ENCODE data around the gene PTBP2.

PTBP2 gene, protein sequence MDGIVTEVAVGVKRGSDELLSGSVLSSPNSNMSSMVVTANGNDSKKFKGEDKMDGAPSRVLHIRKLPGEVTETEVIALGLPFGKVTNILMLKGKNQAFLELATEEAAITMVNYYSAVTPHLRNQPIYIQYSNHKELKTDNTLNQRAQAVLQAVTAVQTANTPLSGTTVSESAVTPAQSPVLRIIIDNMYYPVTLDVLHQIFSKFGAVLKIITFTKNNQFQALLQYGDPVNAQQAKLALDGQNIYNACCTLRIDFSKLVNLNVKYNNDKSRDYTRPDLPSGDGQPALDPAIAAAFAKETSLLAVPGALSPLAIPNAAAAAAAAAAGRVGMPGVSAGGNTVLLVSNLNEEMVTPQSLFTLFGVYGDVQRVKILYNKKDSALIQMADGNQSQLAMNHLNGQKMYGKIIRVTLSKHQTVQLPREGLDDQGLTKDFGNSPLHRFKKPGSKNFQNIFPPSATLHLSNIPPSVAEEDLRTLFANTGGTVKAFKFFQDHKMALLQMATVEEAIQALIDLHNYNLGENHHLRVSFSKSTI
- total RNA-seq, result 33.9 to 41.3 (median 38.0) reads per million in 3 donors

DNA sequence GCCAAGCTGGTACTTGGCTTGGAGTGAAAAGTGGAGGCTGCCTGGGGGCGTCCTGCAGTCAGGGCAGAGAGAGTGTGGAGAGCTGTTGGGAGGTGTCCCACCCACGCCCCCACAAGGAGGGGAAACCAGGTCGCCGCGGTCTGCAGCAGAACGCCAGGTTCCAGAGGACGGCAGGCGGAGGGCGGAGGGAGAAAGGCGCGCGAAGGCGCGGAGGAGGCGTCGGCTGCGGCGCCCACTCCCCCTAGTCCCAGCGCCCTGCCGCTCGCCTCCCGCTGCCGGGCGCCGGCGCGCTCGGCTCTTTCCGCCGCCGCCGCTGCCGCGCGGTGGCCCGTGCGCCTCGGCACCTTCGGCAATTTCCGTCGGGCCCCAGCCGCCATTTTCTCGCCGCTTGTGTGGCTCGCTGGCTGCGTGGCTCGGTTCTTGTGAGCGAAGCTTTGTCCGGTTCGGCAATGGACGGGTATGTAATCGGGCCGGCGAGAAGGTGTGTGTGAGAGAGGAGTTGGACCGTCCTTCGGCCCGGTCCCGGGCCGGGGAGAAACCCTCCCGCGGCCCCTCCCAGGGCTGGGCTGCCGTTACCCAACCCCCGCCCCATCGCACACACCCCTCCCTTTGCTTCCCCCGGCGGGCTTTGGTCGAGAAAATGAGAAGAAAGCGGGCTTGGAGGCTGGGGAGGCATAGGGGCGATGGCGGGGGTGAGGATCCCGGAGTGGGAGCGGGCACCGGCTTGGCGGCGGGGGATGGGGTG, at the start of gene PTBP2:
Gene PTBP2, plus strand, starts transcription at position 369 of the 745 bp plus-strand sequence. Its CDS starts 81 bp downstream, at position 450.
- Histone ChIP-seq H3K9me3 (ENCODE audit: control insufficient read depth, low read length) (no peaks in the 10 kb centered on the region), H3K4me1 (ENCODE audit: control insufficient read depth, insufficient read depth, low read length, poor library complexity, severe bottlenecking) (no peaks in the 10 kb centered on the region), H3K27me3 (replicated peaks; ENCODE audit: control insufficient read depth, insufficient read depth, low read length, poor library complexity, severe bottlenecking) (no peaks in the 10 kb centered on the region), H3K36me3 (ENCODE audit: control insufficient read depth, insufficient read depth, low read length) (no peaks in the 10 kb centered on the region), H3K27ac (ENCODE audit: insufficient read depth, low read length, poor library complexity, severe bottlenecking) (peak within 1 kb of the TSS; percentile 87), H3K4me3 (ENCODE audit: insufficient read depth, low read depth, low read length, poor library complexity, severe bottlenecking) (peak within 1 kb of the TSS; percentile 100)
- peak; percentile 47 to 73 (median 70) for DNase-seq

DNA sequence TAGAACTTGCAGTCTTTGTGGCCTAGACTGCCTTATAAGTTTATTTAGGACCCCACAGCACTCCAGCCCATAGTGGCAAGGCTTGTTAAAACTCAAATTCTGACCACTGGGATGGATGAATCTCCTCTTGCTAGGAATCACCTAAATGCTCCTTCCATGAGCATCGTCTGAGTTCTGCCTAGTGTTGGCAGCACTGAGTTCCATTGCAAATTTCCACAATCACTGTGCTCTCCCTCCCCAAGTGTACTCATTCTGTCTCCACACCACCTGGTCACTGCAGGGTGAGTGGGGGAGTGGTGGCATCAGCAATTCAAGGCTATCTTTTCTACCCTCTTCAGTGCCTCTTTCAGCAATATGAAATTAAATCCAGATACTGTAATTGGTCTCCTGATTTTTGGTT, 46.7 kb upstream of the PTBP2 start:
- Histone ChIP-seq H3K27me3 (replicated peaks; ENCODE audit: control insufficient read depth, insufficient read depth, low read length, poor library complexity, severe bottlenecking) (no peaks in the 10 kb centered on the region), H3K4me3 (ENCODE audit: insufficient read depth, low read depth, low read length, poor library complexity, severe bottlenecking) (no peak overlapping the region), H3K36me3 (ENCODE audit: control insufficient read depth, insufficient read depth, low read length) (no peaks in the 10 kb centered on the region), H3K4me1 (ENCODE audit: control insufficient read depth, insufficient read depth, low read length, poor library complexity, severe bottlenecking) (no peaks in the 10 kb centered on the region), H3K27ac (ENCODE audit: insufficient read depth, low read length, poor library complexity, severe bottlenecking) (no peak overlapping the region), H3K9me3 (ENCODE audit: control insufficient read depth, low read length) (no peaks in the 10 kb centered on the region)
- DNase-seq, result no peak

DNA sequence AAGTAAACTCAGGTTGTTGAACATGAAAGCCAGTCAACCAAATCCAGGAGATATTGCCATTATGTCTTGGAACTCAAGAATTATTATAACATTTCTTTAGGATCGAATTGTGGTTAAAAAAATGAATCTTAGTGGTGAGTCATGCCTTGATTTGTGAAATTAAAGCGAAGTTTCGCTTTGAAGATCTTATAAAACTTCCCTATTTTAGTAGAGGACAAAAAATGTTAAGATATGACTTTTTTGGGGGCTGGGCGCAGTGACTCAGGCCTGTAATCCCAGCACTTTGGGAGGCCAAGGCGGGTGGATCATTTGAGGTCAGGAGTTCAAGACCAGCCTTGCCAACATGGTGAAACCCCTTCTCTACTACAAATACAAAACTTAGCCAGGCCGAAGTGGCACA, 39.5 kb upstream of the PTBP2 start:
- H3K4me3 ChIP-seq (ENCODE audit: insufficient read depth, low read depth, low read length, poor library complexity, severe bottlenecking), result no peak overlapping the region
- H3K36me3 ChIP-seq (ENCODE audit: control insufficient read depth, insufficient read depth, low read length), result no peaks in the 10 kb centered on the region
- no peaks in the 10 kb centered on the region for H3K4me1 ChIP-seq (ENCODE audit: control insufficient read depth, insufficient read depth, low read length, poor library complexity, severe bottlenecking)
- no peak for DNase-seq
- no peaks in the 10 kb centered on the region for H3K9me3 ChIP-seq (ENCODE audit: control insufficient read depth, low read length)
- H3K27me3 ChIP-seq (replicated peaks; ENCODE audit: control insufficient read depth, insufficient read depth, low read length, poor library complexity, severe bottlenecking), result no peaks in the 10 kb centered on the region
- H3K27ac ChIP-seq (ENCODE audit: insufficient read depth, low read length, poor library complexity, severe bottlenecking), result no peak overlapping the region

DNA sequence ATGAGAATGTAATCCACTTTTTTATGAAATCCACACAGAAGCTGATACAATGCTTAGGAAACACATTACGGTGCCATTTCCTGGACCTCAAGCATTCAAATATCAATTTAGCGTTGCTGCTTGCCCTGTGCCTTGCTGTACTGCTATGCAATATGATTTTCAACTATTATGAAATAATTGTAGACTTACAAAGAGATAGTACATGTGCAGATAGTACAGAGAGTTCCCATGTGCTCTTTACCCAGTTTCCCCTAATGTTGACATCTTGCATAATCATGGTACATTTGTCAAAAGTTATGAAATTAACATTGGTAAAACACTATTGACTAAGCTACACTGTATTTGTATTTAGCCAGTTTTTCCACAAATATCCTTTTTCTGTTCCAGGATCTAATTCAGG, 37.7 kb upstream of the PTBP2 start:
- H3K36me3 ChIP-seq (ENCODE audit: control insufficient read depth, insufficient read depth, low read length), result no peaks in the 10 kb centered on the region
- H3K27me3 ChIP-seq (replicated peaks; ENCODE audit: control insufficient read depth, insufficient read depth, low read length, poor library complexity, severe bottlenecking), result no peaks in the 10 kb centered on the region
- DNase-seq, result no peak
- no peaks in the 10 kb centered on the region for H3K9me3 ChIP-seq (ENCODE audit: control insufficient read depth, low read length)
- no peaks in the 10 kb centered on the region for H3K4me1 ChIP-seq (ENCODE audit: control insufficient read depth, insufficient read depth, low read length, poor library complexity, severe bottlenecking)
- H3K27ac ChIP-seq (ENCODE audit: insufficient read depth, low read length, poor library complexity, severe bottlenecking), result no peak overlapping the region
- no peak overlapping the region for H3K4me3 ChIP-seq (ENCODE audit: insufficient read depth, low read depth, low read length, poor library complexity, severe bottlenecking)

DNA sequence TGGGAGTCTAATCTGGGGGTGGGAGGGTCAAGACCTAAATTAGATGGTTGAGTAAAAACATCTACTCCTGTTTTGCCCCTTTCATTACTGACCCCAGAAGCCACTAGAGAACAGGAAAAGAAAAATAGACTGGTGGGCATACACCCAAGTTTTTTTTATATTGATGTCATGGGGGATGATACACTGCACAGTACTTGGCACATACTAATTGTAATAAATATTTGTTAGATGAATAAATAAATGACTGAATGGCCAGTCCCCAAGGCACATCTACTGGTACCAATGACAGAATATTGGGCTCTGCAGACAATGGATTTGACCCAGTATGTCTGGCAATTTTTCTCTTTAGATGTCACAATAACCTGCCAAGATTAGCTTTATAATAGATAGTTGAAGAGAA, 36.8 kb upstream of the PTBP2 start:
- H3K4me1 ChIP-seq (ENCODE audit: control insufficient read depth, insufficient read depth, low read length, poor library complexity, severe bottlenecking), result no peaks in the 10 kb centered on the region
- no peak overlapping the region for H3K4me3 ChIP-seq (ENCODE audit: insufficient read depth, low read depth, low read length, poor library complexity, severe bottlenecking)
- DNase-seq, result no peak
- H3K27ac ChIP-seq (ENCODE audit: insufficient read depth, low read length, poor library complexity, severe bottlenecking), result no peak overlapping the region
- no peaks in the 10 kb centered on the region for H3K36me3 ChIP-seq (ENCODE audit: control insufficient read depth, insufficient read depth, low read length)
- no peaks in the 10 kb centered on the region for H3K9me3 ChIP-seq (ENCODE audit: control insufficient read depth, low read length)
- H3K27me3 ChIP-seq (replicated peaks; ENCODE audit: control insufficient read depth, insufficient read depth, low read length, poor library complexity, severe bottlenecking), result no peaks in the 10 kb centered on the region

DNA sequence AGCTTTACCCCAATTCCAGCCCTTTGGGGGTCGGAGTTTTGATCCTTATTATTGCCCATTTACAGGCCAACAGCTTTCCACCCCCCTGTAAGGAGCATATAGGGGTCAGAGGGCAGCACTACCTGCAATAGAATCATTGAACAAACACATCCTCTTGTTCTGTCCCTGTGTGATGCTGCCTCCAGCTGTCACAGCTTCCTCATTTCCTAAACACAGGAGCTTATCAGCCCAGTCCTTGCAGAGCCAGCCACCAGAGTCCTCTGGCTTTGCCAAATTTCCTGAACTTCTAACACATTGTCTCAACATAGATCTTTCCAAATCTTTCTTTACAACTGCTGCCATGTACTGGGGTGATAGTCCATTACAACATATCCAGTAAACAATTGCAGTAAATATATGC, 32.8 kb upstream of the PTBP2 start:
- Histone ChIP-seq H3K4me3 (ENCODE audit: insufficient read depth, low read depth, low read length, poor library complexity, severe bottlenecking) (no peak overlapping the region), H3K27me3 (replicated peaks; ENCODE audit: control insufficient read depth, insufficient read depth, low read length, poor library complexity, severe bottlenecking) (no peaks in the 10 kb centered on the region), H3K4me1 (ENCODE audit: control insufficient read depth, insufficient read depth, low read length, poor library complexity, severe bottlenecking) (no peaks in the 10 kb centered on the region), H3K27ac (ENCODE audit: insufficient read depth, low read length, poor library complexity, severe bottlenecking) (no peak overlapping the region), H3K36me3 (ENCODE audit: control insufficient read depth, insufficient read depth, low read length) (no peaks in the 10 kb centered on the region), H3K9me3 (ENCODE audit: control insufficient read depth, low read length) (no peaks in the 10 kb centered on the region)
- no peak for DNase-seq

DNA sequence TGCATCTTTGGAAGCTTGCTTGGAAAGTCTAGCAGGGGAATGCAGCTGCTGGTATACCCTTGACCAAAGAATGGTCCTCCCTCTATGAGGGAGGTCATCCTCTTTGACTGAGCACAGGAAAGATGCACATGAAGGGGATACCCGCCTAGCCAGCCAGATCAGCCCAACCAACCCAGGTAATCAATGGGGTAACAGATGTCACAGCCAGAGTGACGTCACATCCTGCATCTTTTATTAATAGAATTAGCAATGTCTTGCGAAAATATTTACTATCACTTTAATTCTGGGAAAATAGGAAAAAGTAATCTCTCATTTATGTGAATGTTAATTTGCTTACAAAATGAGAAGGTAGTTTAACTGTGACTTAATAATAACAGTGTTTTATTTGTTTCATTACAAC, 25.6 kb upstream of the PTBP2 start:
- Histone ChIP-seq H3K36me3 (ENCODE audit: control insufficient read depth, insufficient read depth, low read length) (no peaks in the 10 kb centered on the region), H3K4me3 (ENCODE audit: insufficient read depth, low read depth, low read length, poor library complexity, severe bottlenecking) (no peak overlapping the region), H3K9me3 (ENCODE audit: control insufficient read depth, low read length) (no peaks in the 10 kb centered on the region), H3K27me3 (replicated peaks; ENCODE audit: control insufficient read depth, insufficient read depth, low read length, poor library complexity, severe bottlenecking) (no peaks in the 10 kb centered on the region), H3K4me1 (ENCODE audit: control insufficient read depth, insufficient read depth, low read length, poor library complexity, severe bottlenecking) (no peaks in the 10 kb centered on the region), H3K27ac (ENCODE audit: insufficient read depth, low read length, poor library complexity, severe bottlenecking) (no peak overlapping the region)
- DNase-seq, result no peak

DNA sequence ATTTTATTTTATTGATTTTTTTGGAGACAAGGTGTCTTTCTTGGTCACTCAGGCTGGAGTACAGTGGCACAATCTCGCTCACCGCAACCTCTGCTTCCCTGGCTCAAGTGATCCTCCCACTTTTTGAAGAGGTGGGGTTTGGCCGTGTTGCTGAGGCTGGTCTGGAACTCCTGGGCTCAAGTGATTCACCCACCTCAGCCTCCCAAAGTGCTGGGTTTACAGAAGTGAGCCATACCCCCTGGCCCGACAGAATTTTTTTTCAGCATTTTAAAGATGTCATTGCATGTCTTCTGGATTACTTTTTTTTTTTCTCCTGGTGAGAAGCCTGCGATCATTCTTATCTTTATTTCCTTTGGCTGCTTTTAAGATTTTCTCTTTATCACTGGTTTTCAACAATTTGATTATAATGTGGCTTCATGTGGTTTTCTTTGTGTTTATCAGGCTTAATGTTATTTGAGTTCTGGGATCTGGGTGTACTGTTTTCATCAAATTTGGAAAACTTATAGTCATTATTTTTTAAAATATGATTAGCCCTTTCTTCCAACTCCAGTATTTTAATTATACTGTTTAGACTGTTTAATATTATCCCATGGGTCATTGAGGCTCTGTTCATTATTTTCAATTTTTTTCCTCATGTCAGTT, 23.1 kb upstream of the PTBP2 start:
- H3K27me3 ChIP-seq (replicated peaks; ENCODE audit: control insufficient read depth, insufficient read depth, low read length, poor library complexity, severe bottlenecking), result no peaks in the 10 kb centered on the region
- no peak overlapping the region for H3K4me3 ChIP-seq (ENCODE audit: insufficient read depth, low read depth, low read length, poor library complexity, severe bottlenecking)
- H3K27ac ChIP-seq (ENCODE audit: insufficient read depth, low read length, poor library complexity, severe bottlenecking), result no peak overlapping the region
- no peaks in the 10 kb centered on the region for H3K9me3 ChIP-seq (ENCODE audit: control insufficient read depth, low read length)
- H3K4me1 ChIP-seq (ENCODE audit: control insufficient read depth, insufficient read depth, low read length, poor library complexity, severe bottlenecking), result no peaks in the 10 kb centered on the region
- no peaks in the 10 kb centered on the region for H3K36me3 ChIP-seq (ENCODE audit: control insufficient read depth, insufficient read depth, low read length)
- DNase-seq, result no peak

DNA sequence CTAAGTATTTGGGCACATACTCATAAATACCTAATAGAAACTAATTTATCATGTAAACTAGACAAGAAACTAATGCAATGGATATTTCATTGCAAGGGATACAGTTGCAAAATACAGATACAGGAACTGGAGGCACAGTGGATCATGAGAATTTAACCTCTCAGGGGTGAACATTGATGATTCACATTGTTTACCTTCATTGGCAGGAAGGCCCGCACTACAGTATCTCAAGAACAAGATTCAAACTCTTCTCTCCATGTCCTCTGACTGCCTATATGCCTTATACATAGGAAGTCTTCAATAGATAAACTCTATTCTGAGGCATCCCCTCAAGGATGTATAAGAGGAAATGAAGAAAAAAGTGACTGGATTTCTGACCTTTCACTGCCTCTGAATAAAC, 18.4 kb upstream of the PTBP2 start:
- Histone ChIP-seq H3K36me3 (ENCODE audit: control insufficient read depth, insufficient read depth, low read length) (no peaks in the 10 kb centered on the region), H3K27ac (ENCODE audit: insufficient read depth, low read length, poor library complexity, severe bottlenecking) (no peak overlapping the region), H3K4me3 (ENCODE audit: insufficient read depth, low read depth, low read length, poor library complexity, severe bottlenecking) (no peak overlapping the region), H3K27me3 (replicated peaks; ENCODE audit: control insufficient read depth, insufficient read depth, low read length, poor library complexity, severe bottlenecking) (no peaks in the 10 kb centered on the region), H3K9me3 (ENCODE audit: control insufficient read depth, low read length) (no peaks in the 10 kb centered on the region), H3K4me1 (ENCODE audit: control insufficient read depth, insufficient read depth, low read length, poor library complexity, severe bottlenecking) (no peaks in the 10 kb centered on the region)
- no peak for DNase-seq

Data from effector memory CD4-positive, alpha-beta T cell (primary cell).